HG03442 (cell line): ENCODE measurements around the gene LAMA2.

Experiments used
- ATAC-seq: cut with Tn5 transposase; IDR thresholded peaks from one replicate; pipeline ENCODE4 v1.9.1; 2021; ENCODE audit warnings: mild to moderate bottlenecking, moderate library complexity; ENCODE audit not compliant: unreplicated experiment

The LAMA2 gene

GRCh38 chr6:129504456-129504855, 621.5 kb downstream of the LAMA2 start:
- no peak for ATAC-seq

GRCh38 chr6:129507059-129507807, 624.3 kb downstream of the LAMA2 start:
- ATAC-seq: no peak

- no peak for ATAC-seq
Measured at GRCh38 chr6:129507846-129508245, 624.9 kb downstream of the LAMA2 start.

- no peak for ATAC-seq
Measured at GRCh38 chr6:129508477-129509145, 625.7 kb downstream of the LAMA2 start.

- ATAC-seq: no peak
Measured at GRCh38 chr6:129510950-129511349, 628.0 kb downstream of the LAMA2 start.

- ATAC-seq: no peak
Measured at GRCh38 chr6:129513471-129513870, 630.5 kb downstream of the LAMA2 start.

- ATAC-seq: no peak
Measured at GRCh38 chr6:129515004-129515403, 632.1 kb downstream of the LAMA2 start.

GRCh38 chr6:129516005-129516404, 633.1 kb downstream of the LAMA2 start:
- ATAC-seq: no peak

GRCh38 chr6:129516787-129517186, 633.8 kb downstream of the LAMA2 start:
- ATAC-seq: no peak

- ATAC-seq: no peak
Measured at GRCh38 chr6:129517288-129517687, 634.4 kb downstream of the LAMA2 start.

GRCh38 chr6:129519750-129520149, 636.8 kb downstream of the LAMA2 start:
- ATAC-seq: no peak

- no peak for ATAC-seq
Measured at GRCh38 chr6:129521946-129522345, 639.0 kb downstream of the LAMA2 start.

GRCh38 chr6:129523816-129524215, 640.9 kb downstream of the LAMA2 start:
- no peak for ATAC-seq

GRCh38 chr6:129525055-129525454, 642.1 kb downstream of the LAMA2 start:
- ATAC-seq: no peak

- ATAC-seq: no peak
Measured at GRCh38 chr6:129534926-129535325, 652.0 kb downstream of the LAMA2 start.

GRCh38 chr6:129536271-129536670, 653.3 kb downstream of the LAMA2 start:
- ATAC-seq: no peak

- ATAC-seq: no peak
Measured at GRCh38 chr6:129539032-129539431, 656.1 kb downstream of the LAMA2 start.

GRCh38 chr6:129542705-129543104, 659.8 kb downstream of the LAMA2 start:
- no peak for ATAC-seq

GRCh38 chr6:129543981-129544380, 661.0 kb downstream of the LAMA2 start:
- ATAC-seq: no peak

- no peak for ATAC-seq
Measured at GRCh38 chr6:129544892-129545612, 662.1 kb downstream of the LAMA2 start.

GRCh38 chr6:129546702-129547101, 663.8 kb downstream of the LAMA2 start:
- ATAC-seq: no peak

GRCh38 chr6:129551486-129551885, 668.5 kb downstream of the LAMA2 start:
- no peak for ATAC-seq
